Ureter (tissue), 1 donor: Measurements from ENCODE around the gene ROR1. TPM values are rescaled to one million over a fixed set of nuclear protein-coding genes. Genes with fewer than 3 reads are reported as not detected.

ENCODE experiments used
- DNase-seq: peaks from one replicate; pipeline ENCODE4 v3.0.0-alpha.2; 2020; ENCODE audit warnings: low spot score
- total RNA-seq: library from RNA; stranded (reverse); gene quantifications from one replicate; pipeline ENCODE4 v1.2.4, GENCODE V29; 2023
- donor health status: DM: yes; HTN: yes; CAD: no.

ROR1 gene
- total RNA-seq, 1 donor from 2014 or later = 6.2 TPM

- DNase-seq = no peak
These were observed 84.3 kb downstream of the ROR1 start for GRCh38 chr1:63858153-63858552.

- DNase-seq = no peak
These were observed 85.9 kb downstream of the ROR1 start for GRCh38 chr1:63859480-63860275.

GRCh38 chr1:63861052-63861691 lies 87.4 kb downstream of the ROR1 start:
- DNase-seq = no peak

- no peak for DNase-seq
These were observed 89.3 kb downstream of the ROR1 start for GRCh38 chr1:63863145-63863544.

GRCh38 chr1:63864224-63864641 lies 90.4 kb downstream of the ROR1 start:
- DNase-seq = no peak

GRCh38 chr1:63865561-63865960 lies 91.7 kb downstream of the ROR1 start:
- DNase-seq = no peak

GRCh38 chr1:63866084-63866483 lies 92.3 kb downstream of the ROR1 start:
- DNase-seq = no peak

GRCh38 chr1:63867429-63868176 lies 93.8 kb downstream of the ROR1 start:
- DNase-seq = no peak

GRCh38 chr1:63868268-63868781 lies 94.5 kb downstream of the ROR1 start:
- DNase-seq = no peak

GRCh38 chr1:63870152-63870551 lies 96.3 kb downstream of the ROR1 start:
- DNase-seq = no peak

GRCh38 chr1:63871463-63871862 lies 97.6 kb downstream of the ROR1 start:
- no peak for DNase-seq

GRCh38 chr1:63873751-63874150 lies 99.9 kb downstream of the ROR1 start:
- no peak for DNase-seq

- no peak for DNase-seq
These were observed 100.6 kb downstream of the ROR1 start for GRCh38 chr1:63874278-63874880.

- DNase-seq = no peak
These were observed 101.8 kb downstream of the ROR1 start for GRCh38 chr1:63875636-63876035.

- DNase-seq = no peak
These were observed 103.4 kb downstream of the ROR1 start for GRCh38 chr1:63877021-63877767.

GRCh38 chr1:63877816-63878215 lies 104.0 kb downstream of the ROR1 start:
- no peak for DNase-seq

GRCh38 chr1:63878932-63879331 lies 105.1 kb downstream of the ROR1 start:
- no peak for DNase-seq

GRCh38 chr1:63880958-63881576 lies 107.2 kb downstream of the ROR1 start:
- DNase-seq = no peak

- no peak for DNase-seq
These were observed 108.4 kb downstream of the ROR1 start for GRCh38 chr1:63882048-63882704.
